Tongue (tissue), 2 donors: ENCODE data around the gene PRKRIP1. TPM values are rescaled to one million over a fixed set of nuclear protein-coding genes. Genes with fewer than 3 reads are reported as not detected.

Source experiments
- small RNA-seq: library from RNA; depleted of rRNA; stranded (forward); fragments of <200 nt; gene quantifications from one replicate; pipeline ENCODE3, GENCODE V24; 2014; ENCODE audit warnings: low replicate concordance
- total RNA-seq: library from RNA; depleted of rRNA; stranded (reverse); fragments of >200 nt; gene quantifications from one replicate; pipeline ENCODE4 v1.2.3, GENCODE V29; 2014

The PRKRIP1 gene
- total RNA-seq, 1 donor from 2014 or later: 35.2 TPM

Small RNA genes within 50 kb of the gene (small RNA-seq; reads per million reads assigned to genes)
- gene AC091390.4: not detected
- gene MIR548O: not detected

Other genes with a start within 250 kb of the PRKRIP1 start
- 15.9 TPM for gene SH2B2, start 109.5 kb upstream of the PRKRIP1 start, total RNA-seq
- gene SPDYE6, start 39.9 kb upstream of the PRKRIP1 start, total RNA-seq: not detected
- gene ORAI2, start 37.2 kb downstream of the PRKRIP1 start, total RNA-seq: 19.8 TPM
- gene ALKBH4, start 68.5 kb downstream of the PRKRIP1 start, total RNA-seq: 54.7 TPM
- gene LRWD1, start 68.6 kb downstream of the PRKRIP1 start, total RNA-seq: 12.9 TPM
- 9.5 TPM for gene POLR2J, start 82.6 kb downstream of the PRKRIP1 start, total RNA-seq
- 9.1 TPM for gene RASA4B, start 121.4 kb downstream of the PRKRIP1 start, total RNA-seq
- 20.6 TPM for gene UPK3BL2, start 147.3 kb downstream of the PRKRIP1 start, total RNA-seq
- gene SPDYE2, start 154.9 kb downstream of the PRKRIP1 start, total RNA-seq: not detected
- gene POLR2J3, start 176.2 kb downstream of the PRKRIP1 start, total RNA-seq: 22.6 TPM
- gene RASA4, start 220.4 kb downstream of the PRKRIP1 start, total RNA-seq: 37.1 TPM
- gene UPK3BL1, start 246.4 kb downstream of the PRKRIP1 start, total RNA-seq: 61.3 TPM